ENCODE results near the gene MDH2. TPM values are rescaled to one million over a fixed set of nuclear protein-coding genes. Genes with fewer than 3 reads are reported as not detected.
"Not testable (repeated sequence)": the region's sequence is repeated elsewhere in the genome, so short reads cannot be mapped to it uniquely, and the experiment has no call there.

Gene MDH2
- 264 TPM for polyA plus RNA-seq (ENCODE audit: insufficient read length)

GRCh38 chr7:76047811-76048667, at the start of gene MDH2, which contains the start of gene STYXL1:
Gene MDH2, plus strand, starts transcription at chr7:76048106. Its CDS starts 55 bp downstream, at chr7:76048161.
Gene STYXL1, minus strand, starts transcription at chr7:76048000. Its CDS starts 17,477 bp downstream, at chr7:76030523.
- DNase-seq: peak; percentile 96

- no peak for DNase-seq
These were observed 47.3 kb upstream of the MDH2 start for GRCh38 chr7:76000566-76000965.

- no peak for DNase-seq
These were observed 45.8 kb upstream of the MDH2 start for GRCh38 chr7:76002139-76002538.

- DNase-seq: no peak
These were observed 45.1 kb upstream of the MDH2 start for GRCh38 chr7:76002822-76003221.

- no peak for DNase-seq
These were observed 44.6 kb upstream of the MDH2 start for GRCh38 chr7:76003351-76003750.

GRCh38 chr7:76005004-76005403, 42.9 kb upstream of the MDH2 start:
- DNase-seq: not testable (repeated sequence)

- no peak for DNase-seq
These were observed 39.7 kb upstream of the MDH2 start for GRCh38 chr7:76008156-76008687.

- DNase-seq: no peak
These were observed 38.0 kb upstream of the MDH2 start for GRCh38 chr7:76009672-76010600.

- no peak for DNase-seq
These were observed 36.5 kb upstream of the MDH2 start for GRCh38 chr7:76011442-76011861.

- no peak for DNase-seq
These were observed 31.5 kb upstream of the MDH2 start for GRCh38 chr7:76016191-76016947.

- not testable (repeated sequence) for DNase-seq
These were observed 29.4 kb upstream of the MDH2 start for GRCh38 chr7:76018520-76018919.

- DNase-seq: peak; percentile 69
These were observed 27.7 kb upstream of the MDH2 start for GRCh38 chr7:76020031-76020714.

GRCh38 chr7:76022026-76022780, 25.7 kb upstream of the MDH2 start:
- no peak for DNase-seq

- peak; percentile 17 for DNase-seq
These were observed 24.9 kb upstream of the MDH2 start for GRCh38 chr7:76023002-76023401.

- DNase-seq: not testable (repeated sequence)
These were observed 18.2 kb upstream of the MDH2 start for GRCh38 chr7:76029682-76030081.

- DNase-seq: no peak
These were observed 15.9 kb upstream of the MDH2 start for GRCh38 chr7:76031964-76032363.

GRCh38 chr7:76037310-76037709, 10.6 kb upstream of the MDH2 start:
- peak; percentile 17 for DNase-seq

GRCh38 chr7:76040126-76040525, 7.8 kb upstream of the MDH2 start:
- DNase-seq: no peak

GRCh38 chr7:76044375-76044865, 3.5 kb upstream of the MDH2 start:
- DNase-seq: no peak

- DNase-seq: no peak
These were observed 548 bp upstream of the MDH2 start for GRCh38 chr7:76047305-76047810.

Data from hindlimb muscle (tissue), 1 donor.